HCT116 (cell line): ENCODE measurements around the gene ZNF791. TPM values are rescaled to one million over a fixed set of nuclear protein-coding genes. Genes with fewer than 3 reads are reported as not detected.

Experiments
- ATAC-seq: fragments of 200-7000 bp; cut with Tn5 transposase; 2 replicates; pipeline ENCODE4 v1.9.1; 2020; ENCODE audit warnings: mild to moderate bottlenecking, moderate library complexity
- BruUV-seq: library from RNA; stranded (reverse); fragments of 400-500 nt; replicated peaks from 2 replicates; lab custom pipeline; 2021; lab: Mats Ljungman, UMichigan
- CTCF ChIA-PET: fragments of 300-600 bp; sonication (Branson Sonifier 250); formaldehyde crosslinking; loops from one replicate; lab custom pipeline; 2021; ENCODE audit warnings: antibody characterized with exemption; lab: Charles Lee
- POLR2A ChIA-PET: fragments of 300-600, 350-600 bp; sonication (Branson Sonifier 250); formaldehyde crosslinking; loops from one replicate; lab custom pipeline; 2021; ENCODE audit warnings: antibody characterized with exemption; lab: Charles Lee
- RAD21 ChIA-PET, 2 experiments: fragments of 300-600 bp; sonication (Branson Sonifier 250); formaldehyde crosslinking; loops; one replicate each; lab custom pipeline; 2023; ENCODE audit warnings: low total read pairs in 2 of 2; ENCODE audit not compliant: uncharacterized antibody in 2 of 2, unreplicated experiment in 2 of 2, low non-redundant PET in 1 of 2; lab: Charles Lee
- DNase-seq: peaks from one replicate; pipeline ENCODE4 v3.0.0-alpha.2; 2010; ENCODE audit warnings: low read depth, low spot score
- H2AFZ ChIP-seq: fragments of 200-600 bp; shearing (Covaris generic), sonication (generic); 2 replicates; pipeline ENCODE4 v1.6.1; 2017; ENCODE audit warnings: low read depth, mixed run types, mixed read lengths, antibody characterized with exemption, low read length; ENCODE audit not compliant: poor library complexity, severe bottlenecking
- H3K27ac ChIP-seq: 2 replicates; pipeline ENCODE4 v1.5.1; 2012; ENCODE audit warnings: low read depth, low read length
- H3K27me3 ChIP-seq: fragments of 200-600 bp; sonication (generic); 2 replicates; pipeline ENCODE4 v1.6.1; 2016; ENCODE audit warnings: mixed run types, low read length, mixed read lengths; ENCODE audit not compliant: insufficient read depth
- H3K36me3 ChIP-seq, 2 experiments: fragments of 200-500 bp in 1 of 2; fragments of 200-600 bp in 1 of 2; sonication (Bioruptor generic) in 1 of 2; sonication (generic) in 1 of 2; 2 replicates each; pipeline versions ENCODE4 v1.5.1 to v1.6.1; 2014 to 2016; ENCODE audit warnings: low read length in 2 of 2, inconsistent platforms in 1 of 2, mixed read lengths in 1 of 2, mixed run types in 1 of 2; ENCODE audit not compliant: insufficient read depth in 2 of 2, control insufficient read depth in 1 of 2
- H3K4me1 ChIP-seq, 2 experiments: fragments of 200-600 bp in 1 of 2; sonication (generic) in 1 of 2; 2 replicates each; pipeline versions ENCODE4 v1.5.1 to v1.6.1; 2012 to 2017; ENCODE audit warnings: low read length in 2 of 2, inconsistent platforms in 1 of 2, mild to moderate bottlenecking in 1 of 2, mixed read lengths in 1 of 2, mixed run types in 1 of 2, moderate library complexity in 1 of 2; ENCODE audit not compliant: insufficient read depth in 2 of 2, control insufficient read depth in 1 of 2
- H3K4me2 ChIP-seq: fragments of 200-600 bp; sonication (generic); 2 replicates; pipeline ENCODE4 v1.6.1; 2017; ENCODE audit warnings: mixed run types, low read length, mixed read lengths
- H3K4me3 ChIP-seq, 2 experiments: fragments of 200-600 bp in 1 of 2; sonication (generic) in 1 of 2; replicated peaks in 1 of 2; 2 replicates each; pipeline ENCODE4 v1.5.1; 2011 to 2016; ENCODE audit warnings: low read length in 2 of 2, control low read depth in 1 of 2, low read depth in 1 of 2, mild to moderate bottlenecking in 1 of 2, mixed read lengths in 1 of 2, mixed run types in 1 of 2
- H3K79me2 ChIP-seq: fragments of 200-600 bp; sonication (generic); 2 replicates; pipeline ENCODE4 v1.6.1; 2017; ENCODE audit warnings: mild to moderate bottlenecking, mixed run types, low read length, moderate library complexity, mixed read lengths; ENCODE audit not compliant: insufficient read depth
- H3K9ac ChIP-seq: fragments of 200-600 bp; sonication (generic); 2 replicates; pipeline ENCODE4 v1.6.1; 2016; ENCODE audit warnings: low read length, mixed read lengths
- H3K9me2 ChIP-seq: fragments of 200-600 bp; sonication (generic), shearing (Covaris generic); 2 replicates; pipeline ENCODE4 v1.6.1; 2017; ENCODE audit warnings: mixed run types, mild to moderate bottlenecking, moderate library complexity; ENCODE audit not compliant: insufficient read depth
- H3K9me3 ChIP-seq, 2 experiments: fragments of 200-500 bp in 1 of 2; fragments of 200-600 bp in 1 of 2; sonication (Bioruptor generic) in 1 of 2; sonication (generic) in 1 of 2; 2 replicates each; pipeline ENCODE4 v1.6.1; 2014 to 2017; ENCODE audit warnings: low read length in 2 of 2, mixed read lengths in 2 of 2, inconsistent platforms in 1 of 2, low read depth in 1 of 2, mild to moderate bottlenecking in 1 of 2, mixed run types in 1 of 2, moderate library complexity in 1 of 2; ENCODE audit not compliant: control insufficient read depth in 1 of 2, insufficient read depth in 1 of 2
- H4K20me1 ChIP-seq: fragments of 200-600 bp; sonication (generic), shearing (Covaris generic); 2 replicates; pipeline ENCODE4 v1.6.1; 2017; ENCODE audit warnings: mixed run types, mild to moderate bottlenecking, moderate library complexity; ENCODE audit not compliant: insufficient read depth
- ATF3 ChIP-seq: IDR thresholded peaks from 2 replicates; pipeline ENCODE4 v1.6.1; 2012
- CBX3 ChIP-seq: IDR thresholded peaks from 2 replicates; pipeline ENCODE4 v1.6.1; 2012; ENCODE audit warnings: low read depth
- CEBPB ChIP-seq: IDR thresholded peaks from 2 replicates; pipeline ENCODE4 v1.6.1; 2012; ENCODE audit warnings: low read depth
- CTCF ChIP-seq, 3 experiments: fragments of 200-600 bp in 1 of 3; sonication (generic) in 1 of 3; IDR thresholded peaks in 2 of 3; conservative IDR thresholded peaks in 1 of 3; 2 replicates each; pipeline ENCODE4 v1.5.1; 2012 to 2017; ENCODE audit warnings: low read depth in 2 of 3, low read length in 2 of 3, antibody characterized with exemption in 1 of 3, borderline replicate concordance in 1 of 3, control low read depth in 1 of 3, mild to moderate bottlenecking in 1 of 3, mixed read lengths in 1 of 3, mixed run types in 1 of 3, moderate library complexity in 1 of 3; ENCODE audit not compliant: insufficient read depth in 1 of 3
- EGR1 ChIP-seq: IDR thresholded peaks from 2 replicates; pipeline ENCODE4 v1.6.1; 2012; ENCODE audit warnings: low read depth
- ELF1 ChIP-seq: IDR thresholded peaks from 2 replicates; pipeline ENCODE4 v1.6.1; 2012; ENCODE audit warnings: low read depth, borderline replicate concordance
- EZH2 ChIP-seq: fragments of 200-600 bp; sonication (generic); IDR thresholded peaks from 2 replicates; pipeline ENCODE4 v1.6.1; 2017; ENCODE audit warnings: antibody characterized with exemption, mixed run types
- FOSL1 ChIP-seq: IDR thresholded peaks from 2 replicates; pipeline ENCODE4 v1.6.1; 2012; ENCODE audit warnings: low read depth
- POLR2A ChIP-seq: IDR thresholded peaks from 2 replicates; pipeline ENCODE4 v1.7.0; 2011; ENCODE audit warnings: borderline replicate concordance; ENCODE audit not compliant: insufficient read depth, insufficient read length; ENCODE audit errors: extremely low read depth
- RAD21 ChIP-seq: IDR thresholded peaks from 2 replicates; pipeline ENCODE4 v1.6.1; 2012; ENCODE audit warnings: low read depth, mild to moderate bottlenecking
- REST ChIP-seq: IDR thresholded peaks from 2 replicates; pipeline ENCODE4 v1.6.1; 2012; ENCODE audit warnings: low read depth
- SIN3A ChIP-seq: IDR thresholded peaks from 2 replicates; pipeline ENCODE4 v1.6.1; 2012; ENCODE audit warnings: low read depth
- SP1 ChIP-seq: IDR thresholded peaks from 2 replicates; pipeline ENCODE4 v1.6.1; 2012; ENCODE audit warnings: low read depth
- SRF ChIP-seq: IDR thresholded peaks from 2 replicates; pipeline ENCODE4 v1.6.1; 2012; ENCODE audit warnings: low read depth
- TCF7L2 ChIP-seq: IDR thresholded peaks from 2 replicates; pipeline ENCODE4 v1.7.0; 2011; ENCODE audit warnings: borderline replicate concordance, inconsistent platforms; ENCODE audit not compliant: insufficient read depth, insufficient read length; ENCODE audit errors: extremely low read depth
- YY1 ChIP-seq: IDR thresholded peaks from 2 replicates; pipeline ENCODE4 v1.6.1; 2011; ENCODE audit warnings: low read length, low read depth, moderate library complexity, mild to moderate bottlenecking; ENCODE audit not compliant: insufficient replicate concordance; ENCODE audit errors: extremely low read depth
- ZBTB33 ChIP-seq: IDR thresholded peaks from 2 replicates; pipeline ENCODE4 v1.6.1; 2011; ENCODE audit warnings: mild to moderate bottlenecking, low read length, moderate library complexity; ENCODE audit not compliant: insufficient replicate concordance; ENCODE audit errors: extremely low read depth
- intact Hi-C: fragments of 100-400 bp; cut with micrococcal nuclease; formaldehyde crosslinking; loops from 2 replicates; pipeline ENCODE4 v1.10.0; 2022
- total RNA-seq: library from RNA; stranded (reverse); gene quantifications from one replicate; pipeline ENCODE4 v1.2.1, GENCODE V29; 2021; ENCODE audit not compliant: unreplicated experiment

The ZNF791 gene
- total RNA-seq, 1 experiment from 2014 or later, result 21.2 TPM

GRCh38 chr19:12680034-12680433, 69.3 kb downstream of the ZNF791 start:
- ATAC-seq (no peak), DNase-seq (no peak)
- 0 out of 2 replicates have a peak overlapping the region, but pooled peaks have one; percentile 20 for H3K9ac ChIP-seq
- no peak overlapping the region for H2AFZ ChIP-seq
- H3K27me3 ChIP-seq, result no peaks in the 10 kb centered on the region
- intact Hi-C loops, result no loop called here
- peak overlapping the region; percentile 56 for H3K4me2 ChIP-seq
- RAD21 ChIA-PET, result no interaction called here
- no peaks in the 10 kb centered on the region for H3K9me3 ChIP-seq
- no peaks in the 10 kb centered on the region for H3K9me2 ChIP-seq
- H4K20me1 ChIP-seq, result no peaks in the 10 kb centered on the region
- peaks cover 9 to 22% of the 10 kb centered on the region in 2 experiments; a peak in 3 of 4 replicates for H3K4me1 ChIP-seq
- POLR2A ChIA-PET, result no interaction called here
- no peak for TF ChIP-seq CTCF (IDR thresholded peaks at IDR 0.05 in 2 of 3, conservative IDR thresholded peaks at IDR 0.05 in 1 of 3; ENCODE audit: borderline replicate concordance in 1 of 3, insufficient read depth in 1 of 3, low read depth in 2 of 3, low read length in 2 of 3)
- TF ChIP-seq POLR2A, result no peak
- TF ChIP-seq EGR1, result no peak
- no peak for TF ChIP-seq RAD21
- TF ChIP-seq TCF7L2, result no peak
- TF ChIP-seq CBX3, result no peak
- no peak for TF ChIP-seq CEBPB
- TF ChIP-seq ATF3, result no peak
- TF ChIP-seq SIN3A, result no peak
- TF ChIP-seq EZH2, result no peak
- no peak for TF ChIP-seq FOSL1
- no peak for TF ChIP-seq ZBTB33
- no peak for TF ChIP-seq YY1
- no peak for TF ChIP-seq ELF1
- no peak for TF ChIP-seq SRF
- TF ChIP-seq SP1, result no peak
- TF ChIP-seq REST, result no peak
- peak overlapping the region; percentile 18 to 20 for H3K4me3 ChIP-seq
- H3K27ac ChIP-seq, result peak overlapping the region; percentile 24; the same call in 1 of the 2 replicates
- BruUV-seq, result no TSS peak
- H3K36me3 ChIP-seq, result peaks cover 19 to 38% of the 10 kb centered on the region in 2 experiments; a peak in 3 of 4 replicates
- CTCF ChIA-PET, result interaction anchor here (1.9 kb wide), 1 partner anchor 8 kb away, joined by 5 read pairs; no protein-coding TSS in a partner anchor
- H3K79me2 ChIP-seq, result peaks cover 28% of the 10 kb centered on the region
